ENCODE data around the gene MYO15B. TPM values are rescaled to one million over a fixed set of nuclear protein-coding genes. Genes with fewer than 3 reads are reported as not detected.

The MYO15B gene
- total RNA-seq, 1 experiment from 2014 or later, result 30.3 TPM

DNA sequence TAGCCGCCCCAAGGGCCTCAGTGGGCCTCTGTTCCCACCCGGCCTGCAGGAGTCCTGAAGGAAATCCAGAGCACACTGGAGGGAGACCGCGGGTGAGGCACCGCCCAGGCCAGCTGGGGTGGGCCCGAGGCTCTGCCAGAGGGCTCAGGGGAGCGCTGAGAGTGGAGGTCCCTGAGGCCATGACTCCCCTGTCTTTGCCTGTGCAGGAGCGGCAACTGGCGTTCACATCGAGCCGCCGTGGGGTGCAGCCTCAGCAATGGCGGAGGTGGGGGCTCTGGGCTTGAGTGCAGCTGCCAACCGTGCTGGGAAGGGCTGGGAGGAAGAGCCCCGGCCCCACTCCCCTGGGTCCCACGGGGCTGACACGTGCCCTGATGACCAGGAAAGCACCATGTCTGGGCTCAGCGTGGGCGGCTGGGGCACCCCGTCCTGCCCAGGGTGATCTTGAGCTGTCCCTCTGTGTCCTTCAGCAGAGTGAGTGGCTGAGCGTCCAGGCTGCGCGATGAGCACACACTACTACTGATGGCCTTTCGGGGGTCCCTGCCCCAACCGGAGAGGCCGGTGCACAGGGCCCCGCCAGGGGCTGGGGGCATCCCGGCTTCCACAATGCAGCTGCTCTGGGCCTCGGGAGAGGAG is 13.1 kb upstream of the MYO15B start:
- ChIA-PET POLR2A (no interaction called here), CTCF (no interaction called here), RAD21 (ENCODE audit: low non-redundant PET in 1 of 2, low total read pairs in 2 of 2, uncharacterized antibody in 2 of 2, unreplicated experiment in 2 of 2) (no interaction called here)
- H3K79me2 ChIP-seq (ENCODE audit: insufficient read depth, low read length), result no peaks in the 10 kb centered on the region
- H3K4me3 ChIP-seq (replicated peaks in 1 of 2; ENCODE audit: low read depth in 1 of 2, low read length in 2 of 2), result no peak overlapping the region
- no peaks in the 10 kb centered on the region for H3K9me2 ChIP-seq (ENCODE audit: insufficient read depth)
- H2AFZ ChIP-seq (ENCODE audit: low read depth, low read length, poor library complexity, severe bottlenecking), result no peak overlapping the region
- H3K9me3 ChIP-seq (ENCODE audit: control insufficient read depth in 1 of 2, insufficient read depth in 1 of 2, low read depth in 1 of 2, low read length in 2 of 2), result no peaks in the 10 kb centered on the region
- intact Hi-C loops (cut with micrococcal nuclease), result no loop called here
- H3K27ac ChIP-seq (ENCODE audit: low read depth, low read length), result no peak overlapping the region
- no peaks in the 10 kb centered on the region for H3K27me3 ChIP-seq (ENCODE audit: insufficient read depth, low read length)
- no peaks in the 10 kb centered on the region for H4K20me1 ChIP-seq (ENCODE audit: insufficient read depth)
- peaks cover 3 to 8% of the 10 kb centered on the region in 2 experiments; a peak in 2 of 4 replicates for H3K36me3 ChIP-seq (ENCODE audit: control insufficient read depth in 1 of 2, insufficient read depth in 2 of 2, low read length in 2 of 2)
- DNase-seq (ENCODE audit: low read depth, low spot score), result no peak
- TF ChIP-seq CBX3 (IDR thresholded peaks at IDR 0.05; ENCODE audit: low read depth), result no peak
- TF ChIP-seq, protein P1, sequence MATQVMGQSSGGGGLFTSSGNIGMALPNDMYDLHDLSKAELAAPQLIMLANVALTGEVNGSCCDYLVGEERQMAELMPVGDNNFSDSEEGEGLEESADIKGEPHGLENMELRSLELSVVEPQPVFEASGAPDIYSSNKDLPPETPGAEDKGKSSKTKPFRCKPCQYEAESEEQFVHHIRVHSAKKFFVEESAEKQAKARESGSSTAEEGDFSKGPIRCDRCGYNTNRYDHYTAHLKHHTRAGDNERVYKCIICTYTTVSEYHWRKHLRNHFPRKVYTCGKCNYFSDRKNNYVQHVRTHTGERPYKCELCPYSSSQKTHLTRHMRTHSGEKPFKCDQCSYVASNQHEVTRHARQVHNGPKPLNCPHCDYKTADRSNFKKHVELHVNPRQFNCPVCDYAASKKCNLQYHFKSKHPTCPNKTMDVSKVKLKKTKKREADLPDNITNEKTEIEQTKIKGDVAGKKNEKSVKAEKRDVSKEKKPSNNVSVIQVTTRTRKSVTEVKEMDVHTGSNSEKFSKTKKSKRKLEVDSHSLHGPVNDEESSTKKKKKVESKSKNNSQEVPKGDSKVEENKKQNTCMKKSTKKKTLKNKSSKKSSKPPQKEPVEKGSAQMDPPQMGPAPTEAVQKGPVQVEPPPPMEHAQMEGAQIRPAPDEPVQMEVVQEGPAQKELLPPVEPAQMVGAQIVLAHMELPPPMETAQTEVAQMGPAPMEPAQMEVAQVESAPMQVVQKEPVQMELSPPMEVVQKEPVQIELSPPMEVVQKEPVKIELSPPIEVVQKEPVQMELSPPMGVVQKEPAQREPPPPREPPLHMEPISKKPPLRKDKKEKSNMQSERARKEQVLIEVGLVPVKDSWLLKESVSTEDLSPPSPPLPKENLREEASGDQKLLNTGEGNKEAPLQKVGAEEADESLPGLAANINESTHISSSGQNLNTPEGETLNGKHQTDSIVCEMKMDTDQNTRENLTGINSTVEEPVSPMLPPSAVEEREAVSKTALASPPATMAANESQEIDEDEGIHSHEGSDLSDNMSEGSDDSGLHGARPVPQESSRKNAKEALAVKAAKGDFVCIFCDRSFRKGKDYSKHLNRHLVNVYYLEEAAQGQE (IDR thresholded peaks at IDR 0.05; ENCODE audit: low read depth), result no peak
- no peak for TF ChIP-seq ZFX (IDR thresholded peaks at IDR 0.05)
- no peak for TF ChIP-seq RAD21 (IDR thresholded peaks at IDR 0.05; ENCODE audit: low read depth)
- TF ChIP-seq ZNF274 (IDR thresholded peaks at IDR 0.05; ENCODE audit: low read depth, low read length), result no peak
- TF ChIP-seq EZH2 (IDR thresholded peaks at IDR 0.05), result no peak
- no peak for TF ChIP-seq TCF7L2 (IDR thresholded peaks at IDR 0.05; ENCODE audit: borderline replicate concordance, extremely low read depth, insufficient read depth, insufficient read length)
- no peak for TF ChIP-seq SIN3A (IDR thresholded peaks at IDR 0.05; ENCODE audit: low read depth)
- TF ChIP-seq, protein P2, sequence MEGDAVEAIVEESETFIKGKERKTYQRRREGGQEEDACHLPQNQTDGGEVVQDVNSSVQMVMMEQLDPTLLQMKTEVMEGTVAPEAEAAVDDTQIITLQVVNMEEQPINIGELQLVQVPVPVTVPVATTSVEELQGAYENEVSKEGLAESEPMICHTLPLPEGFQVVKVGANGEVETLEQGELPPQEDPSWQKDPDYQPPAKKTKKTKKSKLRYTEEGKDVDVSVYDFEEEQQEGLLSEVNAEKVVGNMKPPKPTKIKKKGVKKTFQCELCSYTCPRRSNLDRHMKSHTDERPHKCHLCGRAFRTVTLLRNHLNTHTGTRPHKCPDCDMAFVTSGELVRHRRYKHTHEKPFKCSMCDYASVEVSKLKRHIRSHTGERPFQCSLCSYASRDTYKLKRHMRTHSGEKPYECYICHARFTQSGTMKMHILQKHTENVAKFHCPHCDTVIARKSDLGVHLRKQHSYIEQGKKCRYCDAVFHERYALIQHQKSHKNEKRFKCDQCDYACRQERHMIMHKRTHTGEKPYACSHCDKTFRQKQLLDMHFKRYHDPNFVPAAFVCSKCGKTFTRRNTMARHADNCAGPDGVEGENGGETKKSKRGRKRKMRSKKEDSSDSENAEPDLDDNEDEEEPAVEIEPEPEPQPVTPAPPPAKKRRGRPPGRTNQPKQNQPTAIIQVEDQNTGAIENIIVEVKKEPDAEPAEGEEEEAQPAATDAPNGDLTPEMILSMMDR (IDR thresholded peaks at IDR 0.05 in 2 of 3, conservative IDR thresholded peaks at IDR 0.05 in 1 of 3; ENCODE audit: borderline replicate concordance in 1 of 3, insufficient read depth in 1 of 3, low read depth in 2 of 3, low read length in 2 of 3), result no peak
- TF ChIP-seq SP1 (IDR thresholded peaks at IDR 0.05; ENCODE audit: low read depth), result no peak
- no peak for TF ChIP-seq YY1 (IDR thresholded peaks at IDR 0.05; ENCODE audit: extremely low read depth, insufficient replicate concordance, low read depth, low read length)
- TSS peak; percentile 48 for BruUV-seq (replicated peaks)
- no peak for ATAC-seq
- H3K9ac ChIP-seq (ENCODE audit: low read length), result no peak overlapping the region
- no peak overlapping the region for H3K4me2 ChIP-seq (ENCODE audit: low read length)
- H3K4me1 ChIP-seq (ENCODE audit: control insufficient read depth in 1 of 2, insufficient read depth in 2 of 2, low read length in 2 of 2), result peaks cover 9% of the 10 kb centered on the region in 2 experiments; a peak in 2 of 4 replicates

Data from HCT116 (cell line).